GM12875 (cell line): ENCODE data around the gene IDI2.

Experiments used
- H3K4me3 ChIP-seq: one replicate; pipeline ENCODE4 v1.5.1; 2011; ENCODE audit warnings: low read depth, low read length, control low read depth
- TF ChIP-seq, protein P1 (sequence below): IDR thresholded peaks from 2 replicates; pipeline ENCODE4 v1.5.1; 2011; ENCODE audit warnings: low read depth, mild to moderate bottlenecking, control low read depth, inconsistent platforms, low read length, moderate library complexity, borderline replicate concordance; ENCODE audit not compliant: insufficient read depth

The IDI2 gene

GRCh38 chr10:1009071-1009494 lies 16.6 kb downstream of the IDI2 start:
- H3K4me3 ChIP-seq, result no peak overlapping the region
- TF ChIP-seq, protein P1, sequence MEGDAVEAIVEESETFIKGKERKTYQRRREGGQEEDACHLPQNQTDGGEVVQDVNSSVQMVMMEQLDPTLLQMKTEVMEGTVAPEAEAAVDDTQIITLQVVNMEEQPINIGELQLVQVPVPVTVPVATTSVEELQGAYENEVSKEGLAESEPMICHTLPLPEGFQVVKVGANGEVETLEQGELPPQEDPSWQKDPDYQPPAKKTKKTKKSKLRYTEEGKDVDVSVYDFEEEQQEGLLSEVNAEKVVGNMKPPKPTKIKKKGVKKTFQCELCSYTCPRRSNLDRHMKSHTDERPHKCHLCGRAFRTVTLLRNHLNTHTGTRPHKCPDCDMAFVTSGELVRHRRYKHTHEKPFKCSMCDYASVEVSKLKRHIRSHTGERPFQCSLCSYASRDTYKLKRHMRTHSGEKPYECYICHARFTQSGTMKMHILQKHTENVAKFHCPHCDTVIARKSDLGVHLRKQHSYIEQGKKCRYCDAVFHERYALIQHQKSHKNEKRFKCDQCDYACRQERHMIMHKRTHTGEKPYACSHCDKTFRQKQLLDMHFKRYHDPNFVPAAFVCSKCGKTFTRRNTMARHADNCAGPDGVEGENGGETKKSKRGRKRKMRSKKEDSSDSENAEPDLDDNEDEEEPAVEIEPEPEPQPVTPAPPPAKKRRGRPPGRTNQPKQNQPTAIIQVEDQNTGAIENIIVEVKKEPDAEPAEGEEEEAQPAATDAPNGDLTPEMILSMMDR, result no peak

DNA sequence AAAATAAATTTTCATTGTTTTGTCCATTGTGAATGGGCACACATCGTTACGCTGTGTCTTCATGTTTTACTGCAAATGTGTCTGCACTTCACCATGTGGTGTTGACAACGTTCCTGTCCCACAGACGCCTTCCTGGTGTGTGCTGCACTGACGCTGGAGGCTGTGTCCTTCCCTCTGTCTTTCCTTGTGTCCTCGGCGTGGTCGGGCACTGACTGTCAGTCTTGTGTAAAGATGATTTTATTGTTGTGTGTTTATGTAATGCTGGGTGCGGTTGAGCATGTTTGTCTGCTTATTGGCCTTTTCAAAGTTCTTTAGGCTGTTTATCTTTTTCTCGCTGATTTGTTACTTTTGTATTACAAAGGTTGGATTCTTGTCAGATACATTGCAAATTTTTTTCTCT lies 18.1 kb downstream of the IDI2 start:
- H3K4me3 ChIP-seq, result no peak overlapping the region
- TF ChIP-seq, protein P1, result no peak

- TF ChIP-seq, protein P1, result no peak
- no peak overlapping the region for H3K4me3 ChIP-seq
These were observed 19.1 kb downstream of the IDI2 start for GRCh38 chr10:1006573-1006972.

DNA sequence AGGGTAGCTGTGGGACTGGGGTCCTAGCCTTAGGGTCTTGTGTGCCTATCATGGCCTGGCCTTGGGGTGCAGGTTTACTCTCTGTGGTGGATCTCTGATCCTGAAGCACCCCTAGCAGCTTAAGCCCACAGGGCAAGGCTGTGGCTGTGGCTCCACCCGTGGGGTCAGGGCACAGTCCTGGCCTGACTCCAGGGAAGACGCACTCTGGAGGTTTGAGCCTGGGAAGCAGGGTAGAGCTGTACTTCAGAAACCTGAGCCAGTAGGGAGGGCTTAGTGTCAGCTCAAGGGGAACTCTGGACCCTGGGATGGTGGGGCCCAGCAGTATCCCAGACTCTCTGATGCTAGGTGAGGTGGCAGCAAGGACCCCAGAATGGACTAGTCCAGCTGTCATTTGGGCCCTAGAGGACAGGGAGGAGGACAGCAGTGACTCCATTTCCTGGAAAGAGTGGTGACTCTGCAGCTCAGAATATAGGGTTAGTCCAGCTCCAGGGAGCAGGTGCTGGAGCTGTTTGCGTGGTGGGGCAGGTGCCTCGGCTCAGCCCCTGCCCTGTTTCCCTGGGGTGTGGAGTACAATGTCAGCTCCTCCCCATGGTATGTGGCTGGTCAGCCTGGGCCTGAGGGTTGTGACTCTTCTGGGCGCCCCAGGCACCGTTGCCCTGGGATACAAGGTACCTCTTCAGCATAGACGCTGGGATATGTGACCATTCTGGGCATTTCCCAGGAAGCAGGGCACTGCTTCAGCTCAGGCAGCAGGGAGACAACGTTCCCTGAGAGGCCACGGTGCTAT lies 21.6 kb downstream of the IDI2 start:
- H3K4me3 ChIP-seq, result no peak overlapping the region
- TF ChIP-seq, protein P1, result no peak

DNA sequence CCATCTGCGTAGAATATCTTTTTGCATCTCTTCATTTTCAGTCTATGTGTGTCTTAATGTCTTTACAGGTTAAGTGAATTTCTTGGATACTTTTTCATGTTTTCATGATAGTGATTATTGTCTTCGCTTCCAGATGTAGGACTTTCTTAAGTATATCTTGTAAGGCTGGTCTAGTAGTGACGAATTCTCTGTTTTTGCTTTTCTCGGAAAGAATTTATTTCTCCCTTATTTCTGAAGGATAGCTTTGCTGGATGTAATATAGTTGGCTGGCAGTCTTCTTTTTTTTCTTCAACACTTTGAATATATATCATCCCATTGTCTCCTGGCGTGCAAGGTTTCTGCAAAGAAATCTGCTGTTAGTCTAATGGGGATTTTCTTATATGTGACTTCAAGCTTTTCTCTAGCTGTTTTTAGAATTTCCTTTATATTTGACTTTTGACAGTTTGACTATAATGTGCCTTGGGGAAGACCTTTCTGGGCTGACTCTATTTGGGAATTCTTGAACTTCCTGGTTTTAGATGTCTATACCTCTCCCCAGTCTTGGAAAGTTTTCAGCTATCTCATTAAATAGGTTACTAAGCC lies 23.1 kb downstream of the IDI2 start:
- no peak overlapping the region for H3K4me3 ChIP-seq
- TF ChIP-seq, protein P1, result no peak

GRCh38 chr10:997266-998022 lies 28.2 kb downstream of the IDI2 start:
- TF ChIP-seq, protein P1, result no peak
- no peak overlapping the region for H3K4me3 ChIP-seq

GRCh38 chr10:996031-996430 lies 29.6 kb downstream of the IDI2 start:
- no peak overlapping the region for H3K4me3 ChIP-seq
- TF ChIP-seq, protein P1, result no peak
